WTC11 (cell line): ENCODE data around the gene ZNF48. TPM values are rescaled to one million over a fixed set of nuclear protein-coding genes. Genes with fewer than 3 reads are reported as not detected.

Experiments
- ATAC-seq: fragments of 200-7000 bp; cut with Tn5 transposase; 2 replicates; pipeline ENCODE4 v1.10.0; 2021; ENCODE audit warnings: mild to moderate bottlenecking, moderate library complexity
- CTCF ChIA-PET: fragments of 300-600 bp; sonication (Branson Sonifier 250); formaldehyde crosslinking; loops from one replicate; lab custom pipeline; 2021; ENCODE audit warnings: antibody characterized with exemption; lab: Charles Lee
- POLR2A ChIA-PET: fragments of 350-600 bp; sonication (Branson Sonifier 250); formaldehyde crosslinking; loops from one replicate; lab custom pipeline; 2021; ENCODE audit warnings: antibody characterized with exemption; lab: Charles Lee
- DNase-seq: peaks from one replicate; pipeline ENCODE4 v3.0.0; 2021; ENCODE audit warnings: low spot score
- H3K27ac Mint-ChIP-seq: 2 replicates; pipeline ENCODE4 v1.8.0; 2021; ENCODE audit warnings: mixed read lengths
- H3K27me3 Mint-ChIP-seq: 2 replicates; pipeline ENCODE4 v1.8.0; 2021; ENCODE audit warnings: low read depth, mild to moderate bottlenecking, moderate library complexity, mixed read lengths
- H3K36me3 Mint-ChIP-seq: 2 replicates; pipeline ENCODE4 v1.8.0; 2021; ENCODE audit warnings: mixed read lengths
- H3K4me1 Mint-ChIP-seq: 2 replicates; pipeline ENCODE4 v1.8.0; 2022; ENCODE audit warnings: mixed read lengths
- H3K4me3 Mint-ChIP-seq: 2 replicates; pipeline ENCODE4 v1.8.0; 2021; ENCODE audit warnings: mild to moderate bottlenecking, moderate library complexity, mixed read lengths
- H3K9me3 Mint-ChIP-seq: 2 replicates; pipeline ENCODE4 v1.8.0; 2021; ENCODE audit warnings: mixed read lengths
- GABPB1 ChIP-seq: sonication (generic); formaldehyde crosslinking; IDR thresholded peaks from 2 replicates; pipeline ENCODE4 v1.8.1; 2023; ENCODE audit warnings: mild to moderate bottlenecking, missing genetic modification reagents
- MYBL2 ChIP-seq: sonication (generic); formaldehyde crosslinking; IDR thresholded peaks from 2 replicates; pipeline ENCODE4 v1.8.1; 2023; ENCODE audit warnings: mild to moderate bottlenecking, moderate library complexity, missing genetic modification reagents
- SMAD4 ChIP-seq: sonication (generic); formaldehyde crosslinking; IDR thresholded peaks from 2 replicates; pipeline ENCODE4 v1.8.0; 2022; ENCODE audit warnings: mild to moderate bottlenecking, missing genetic modification reagents
- SP1 ChIP-seq: sonication (generic); formaldehyde crosslinking; conservative IDR thresholded peaks from 2 replicates; pipeline ENCODE4 v1.8.1; 2022; ENCODE audit warnings: missing genetic modification reagents
- ZNF219 ChIP-seq: sonication (generic); formaldehyde crosslinking; IDR thresholded peaks from 2 replicates; pipeline ENCODE4 v1.8.0; 2023; ENCODE audit warnings: missing genetic modification reagents, mild to moderate bottlenecking, borderline replicate concordance
- ZNF232 ChIP-seq: sonication (generic); formaldehyde crosslinking; IDR thresholded peaks from 2 replicates; pipeline ENCODE4 v1.8.0; 2022; ENCODE audit warnings: mild to moderate bottlenecking, missing genetic modification reagents
- ZNF416 ChIP-seq: fragments of 250-450 bp; sonication (Bioruptor Pico); IDR thresholded peaks from 2 replicates; pipeline ENCODE4 v1.9.0; 2021; ENCODE audit warnings: mild to moderate bottlenecking, inconsistent platforms
- total RNA-seq: library from RNA; stranded (reverse); gene quantifications from 3 replicates; pipeline ENCODE4 v1.2.3, GENCODE V29; 2021
- TF ChIP-seq, protein P1 (sequence below): sonication (generic); formaldehyde crosslinking; IDR thresholded peaks from 2 replicates; pipeline ENCODE4 v1.8.0; 2022; ENCODE audit warnings: mild to moderate bottlenecking, missing genetic modification reagents
- TF ChIP-seq, protein P2 (sequence below): sonication (generic); formaldehyde crosslinking; IDR thresholded peaks from 2 replicates; pipeline ENCODE4 v1.8.1; 2022; ENCODE audit warnings: mild to moderate bottlenecking, moderate library complexity, missing genetic modification reagents
- TF ChIP-seq, protein P3 (sequence below): fragments of 200-600 bp; IDR thresholded peaks from 2 replicates; pipeline ENCODE4 v1.8.0; 2022; ENCODE audit warnings: antibody characterized with exemption
- TF ChIP-seq, protein P4 (sequence below): fragments of 250-450 bp; sonication (Bioruptor Pico); IDR thresholded peaks from 2 replicates; pipeline ENCODE4 v1.9.0; 2021; ENCODE audit warnings: mild to moderate bottlenecking, borderline replicate concordance
- TF ChIP-seq, protein P5 (sequence below): fragments of 250-450 bp; sonication (Bioruptor Pico); IDR thresholded peaks from 2 replicates; pipeline ENCODE4 v1.9.0; 2021; ENCODE audit warnings: moderate library complexity, mild to moderate bottlenecking, inconsistent platforms, borderline replicate concordance
- TF ChIP-seq, protein P6 (sequence below): sonication (generic); formaldehyde crosslinking; IDR thresholded peaks from 2 replicates; pipeline ENCODE4 v1.8.1; 2022; ENCODE audit warnings: mild to moderate bottlenecking, missing genetic modification reagents, moderate library complexity, borderline replicate concordance
- TF ChIP-seq, protein P7 (sequence below): sonication (generic); formaldehyde crosslinking; IDR thresholded peaks from 2 replicates; pipeline ENCODE4 v1.8.1; 2022; ENCODE audit warnings: low read depth, mild to moderate bottlenecking, moderate library complexity, missing genetic modification reagents, borderline replicate concordance

Gene ZNF48
- total RNA-seq, 1 experiment from 2014 or later = 39.3 TPM

DNA sequence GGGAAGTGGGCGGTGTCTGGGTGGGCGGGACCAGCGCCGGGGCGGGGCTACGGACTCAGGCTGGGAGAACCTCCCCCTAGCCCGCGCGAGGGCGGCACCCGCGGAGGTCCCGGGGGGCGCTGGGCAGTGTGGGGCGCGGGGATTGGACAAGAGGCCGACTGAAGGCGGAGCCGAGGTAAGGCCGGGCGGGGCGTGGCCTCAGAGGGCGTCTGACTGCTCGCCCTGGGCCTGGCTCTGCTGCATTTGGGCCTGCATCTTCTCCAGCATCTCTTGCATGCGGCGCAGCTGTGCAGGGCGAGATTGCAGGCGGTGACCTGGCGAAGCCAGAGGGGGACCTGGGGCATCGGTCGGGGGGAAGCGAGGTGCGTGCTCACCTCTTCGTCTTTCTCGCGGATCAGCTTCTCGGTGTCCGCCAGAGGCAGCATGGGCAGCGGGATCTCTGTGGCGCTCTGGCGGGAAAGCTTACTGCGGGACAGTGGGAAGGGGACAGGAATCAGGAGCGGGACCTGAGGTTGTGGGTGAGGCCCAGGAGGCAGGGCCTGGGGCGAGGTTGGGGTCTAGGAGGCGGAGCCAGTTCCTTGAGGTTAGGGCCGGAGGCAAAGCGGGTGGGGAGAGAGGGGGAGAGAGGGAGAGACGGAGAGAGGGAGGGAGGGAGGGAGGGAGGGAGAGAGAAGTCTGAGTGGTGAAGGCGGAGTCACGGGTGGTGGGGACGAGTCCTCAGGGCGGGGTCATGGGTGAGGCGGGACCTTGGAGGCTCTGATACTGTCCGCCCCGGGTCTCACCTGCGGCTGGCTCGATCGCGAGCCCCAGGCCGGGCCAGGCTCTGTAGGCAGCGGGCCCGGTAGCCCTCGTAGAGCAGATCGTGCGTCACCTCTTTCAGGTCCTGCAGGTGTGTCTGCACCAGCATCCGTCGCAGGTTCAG lies 16.7 kb upstream of the ZNF48 start (continued):
- TF ChIP-seq, protein P1, sequence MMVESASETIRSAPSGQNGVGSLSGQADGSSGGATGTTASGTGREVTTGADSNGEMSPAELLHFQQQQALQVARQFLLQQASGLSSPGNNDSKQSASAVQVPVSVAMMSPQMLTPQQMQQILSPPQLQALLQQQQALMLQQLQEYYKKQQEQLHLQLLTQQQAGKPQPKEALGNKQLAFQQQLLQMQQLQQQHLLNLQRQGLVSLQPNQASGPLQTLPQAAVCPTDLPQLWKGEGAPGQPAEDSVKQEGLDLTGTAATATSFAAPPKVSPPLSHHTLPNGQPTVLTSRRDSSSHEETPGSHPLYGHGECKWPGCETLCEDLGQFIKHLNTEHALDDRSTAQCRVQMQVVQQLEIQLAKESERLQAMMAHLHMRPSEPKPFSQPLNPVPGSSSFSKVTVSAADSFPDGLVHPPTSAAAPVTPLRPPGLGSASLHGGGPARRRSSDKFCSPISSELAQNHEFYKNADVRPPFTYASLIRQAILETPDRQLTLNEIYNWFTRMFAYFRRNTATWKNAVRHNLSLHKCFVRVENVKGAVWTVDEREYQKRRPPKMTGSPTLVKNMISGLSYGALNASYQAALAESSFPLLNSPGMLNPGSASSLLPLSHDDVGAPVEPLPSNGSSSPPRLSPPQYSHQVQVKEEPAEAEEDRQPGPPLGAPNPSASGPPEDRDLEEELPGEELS (CRISPR knock-in tag) = peak; percentile 94
- TF ChIP-seq MYBL2 = no peak
- 0 out of 2 replicates have a peak, but pooled peaks have one; percentile 50 for TF ChIP-seq GABPB1 (CRISPR knock-in tag)
- TF ChIP-seq, protein P2, sequence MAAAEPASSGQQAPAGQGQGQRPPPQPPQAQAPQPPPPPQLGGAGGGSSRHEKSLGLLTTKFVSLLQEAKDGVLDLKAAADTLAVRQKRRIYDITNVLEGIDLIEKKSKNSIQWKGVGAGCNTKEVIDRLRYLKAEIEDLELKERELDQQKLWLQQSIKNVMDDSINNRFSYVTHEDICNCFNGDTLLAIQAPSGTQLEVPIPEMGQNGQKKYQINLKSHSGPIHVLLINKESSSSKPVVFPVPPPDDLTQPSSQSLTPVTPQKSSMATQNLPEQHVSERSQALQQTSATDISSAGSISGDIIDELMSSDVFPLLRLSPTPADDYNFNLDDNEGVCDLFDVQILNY (CRISPR knock-in tag) = peak; percentile 36; the same call in 1 of the 2 replicates
- TF ChIP-seq, all 79 proteins: peak for 13

DNA sequence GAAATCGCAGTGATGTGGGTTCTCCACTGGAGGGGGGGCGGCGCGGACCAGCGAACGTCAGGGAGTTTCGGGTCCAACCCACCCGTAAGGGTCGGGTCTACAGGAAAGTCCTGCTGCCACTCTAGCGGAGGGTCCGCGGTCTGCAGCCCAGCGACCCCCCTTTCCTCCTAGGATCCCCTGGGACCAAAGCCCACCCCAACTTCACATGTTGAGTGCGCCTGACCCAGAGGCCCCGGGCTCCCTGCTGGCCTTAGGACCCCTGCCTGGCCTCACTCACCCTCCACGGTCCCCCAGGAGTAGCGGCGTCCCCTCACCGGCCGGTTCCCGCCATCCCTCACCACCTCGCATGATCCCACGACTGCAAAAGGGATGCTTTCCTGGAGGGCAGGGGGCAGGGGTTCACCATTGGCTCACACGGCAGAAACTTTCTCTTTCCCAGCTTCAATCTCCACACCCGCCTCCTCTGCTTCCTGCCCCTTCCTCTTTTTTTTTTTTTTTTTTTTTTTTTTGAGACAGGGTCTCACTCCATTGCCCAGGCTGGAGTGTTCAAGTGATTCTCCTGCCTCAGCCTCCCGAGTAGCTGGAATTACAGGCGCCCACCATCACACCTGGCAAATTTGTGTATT lies 15.9 kb upstream of the ZNF48 start:
- ATAC-seq (no peak), DNase-seq (no peak)
- Mint-ChIP-seq H3K9me3 (no peaks in the 10 kb centered on the region), H3K27me3 (peaks cover 7% of the 10 kb centered on the region), H3K4me1 (peaks cover 14% of the 10 kb centered on the region), H3K27ac (peak overlapping the region; percentile 89), H3K4me3 (peak overlapping the region; percentile 96), H3K36me3 (0 out of 2 replicates have a peak, but pooled peaks cover 2% of the 10 kb centered on the region)
- ChIA-PET CTCF (interaction anchor here (1.6 kb wide), 2 partner anchors 16 to 30 kb away, joined by 6 to 7 read pairs; partner anchors contain the start of gene ZNF48), POLR2A (interaction anchor here (0.8 kb wide), 1 partner anchor 16 kb away, joined by 4 read pairs; the partner anchor contains the start of gene ZNF48)
- TF ChIP-seq SP1 (0 out of 2 replicates have a peak, but pooled peaks have one; percentile 5), ZNF416 (CRISPR knock-in tag) (0 out of 2 replicates have a peak, but pooled peaks have one; percentile 1), ZNF232 (CRISPR knock-in tag) (0 out of 2 replicates have a peak, but pooled peaks have one; percentile 28)
- TF ChIP-seq, protein P3, sequence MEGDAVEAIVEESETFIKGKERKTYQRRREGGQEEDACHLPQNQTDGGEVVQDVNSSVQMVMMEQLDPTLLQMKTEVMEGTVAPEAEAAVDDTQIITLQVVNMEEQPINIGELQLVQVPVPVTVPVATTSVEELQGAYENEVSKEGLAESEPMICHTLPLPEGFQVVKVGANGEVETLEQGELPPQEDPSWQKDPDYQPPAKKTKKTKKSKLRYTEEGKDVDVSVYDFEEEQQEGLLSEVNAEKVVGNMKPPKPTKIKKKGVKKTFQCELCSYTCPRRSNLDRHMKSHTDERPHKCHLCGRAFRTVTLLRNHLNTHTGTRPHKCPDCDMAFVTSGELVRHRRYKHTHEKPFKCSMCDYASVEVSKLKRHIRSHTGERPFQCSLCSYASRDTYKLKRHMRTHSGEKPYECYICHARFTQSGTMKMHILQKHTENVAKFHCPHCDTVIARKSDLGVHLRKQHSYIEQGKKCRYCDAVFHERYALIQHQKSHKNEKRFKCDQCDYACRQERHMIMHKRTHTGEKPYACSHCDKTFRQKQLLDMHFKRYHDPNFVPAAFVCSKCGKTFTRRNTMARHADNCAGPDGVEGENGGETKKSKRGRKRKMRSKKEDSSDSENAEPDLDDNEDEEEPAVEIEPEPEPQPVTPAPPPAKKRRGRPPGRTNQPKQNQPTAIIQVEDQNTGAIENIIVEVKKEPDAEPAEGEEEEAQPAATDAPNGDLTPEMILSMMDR = no peak

DNA sequence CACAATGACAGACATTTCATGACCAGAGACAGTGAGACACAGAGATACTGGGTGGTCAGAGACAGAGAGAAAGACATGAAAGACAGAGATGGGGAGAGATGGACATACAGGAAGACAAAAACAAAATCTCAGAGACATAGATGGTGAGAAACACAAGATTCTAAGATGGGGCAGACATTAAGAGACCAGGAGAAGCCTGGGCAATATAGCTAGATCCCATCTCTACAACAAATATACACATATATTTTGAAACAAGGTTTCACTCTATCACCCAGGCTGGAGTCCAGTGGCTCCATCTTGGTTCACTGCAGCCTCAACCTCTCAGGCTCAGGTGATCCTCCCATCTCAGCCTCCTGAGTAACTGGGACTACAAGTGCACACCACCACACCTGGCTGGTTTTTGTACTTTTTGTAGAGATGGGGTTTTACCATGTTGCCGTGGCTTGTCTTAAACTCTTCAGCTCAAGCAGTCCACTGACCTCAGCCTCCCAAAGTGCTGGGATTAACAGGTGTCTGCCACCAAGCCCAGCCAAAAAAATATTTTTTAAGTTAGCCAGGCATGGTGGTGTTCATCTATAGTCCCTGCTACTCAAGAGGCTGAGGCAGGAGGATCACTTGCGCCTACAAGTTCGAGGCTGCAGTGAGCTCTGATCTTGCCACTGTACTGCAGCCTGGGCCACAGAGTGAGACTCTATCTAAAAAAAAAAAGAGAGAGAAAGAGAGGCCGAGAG lies 15.0 kb upstream of the ZNF48 start:
- no peaks in the 10 kb centered on the region for H3K9me3 Mint-ChIP-seq
- CTCF ChIA-PET = no interaction called here
- POLR2A ChIA-PET = no interaction called here
- peak overlapping the region; percentile 96 for H3K4me3 Mint-ChIP-seq
- peaks cover 14% of the 10 kb centered on the region for H3K4me1 Mint-ChIP-seq
- no peak for DNase-seq
- peaks cover 8% of the 10 kb centered on the region for H3K27me3 Mint-ChIP-seq
- ATAC-seq = no peak
- H3K36me3 Mint-ChIP-seq = 0 out of 2 replicates have a peak, but pooled peaks cover 2% of the 10 kb centered on the region
- H3K27ac Mint-ChIP-seq = peak overlapping the region; percentile 46
- TF ChIP-seq, protein P4, sequence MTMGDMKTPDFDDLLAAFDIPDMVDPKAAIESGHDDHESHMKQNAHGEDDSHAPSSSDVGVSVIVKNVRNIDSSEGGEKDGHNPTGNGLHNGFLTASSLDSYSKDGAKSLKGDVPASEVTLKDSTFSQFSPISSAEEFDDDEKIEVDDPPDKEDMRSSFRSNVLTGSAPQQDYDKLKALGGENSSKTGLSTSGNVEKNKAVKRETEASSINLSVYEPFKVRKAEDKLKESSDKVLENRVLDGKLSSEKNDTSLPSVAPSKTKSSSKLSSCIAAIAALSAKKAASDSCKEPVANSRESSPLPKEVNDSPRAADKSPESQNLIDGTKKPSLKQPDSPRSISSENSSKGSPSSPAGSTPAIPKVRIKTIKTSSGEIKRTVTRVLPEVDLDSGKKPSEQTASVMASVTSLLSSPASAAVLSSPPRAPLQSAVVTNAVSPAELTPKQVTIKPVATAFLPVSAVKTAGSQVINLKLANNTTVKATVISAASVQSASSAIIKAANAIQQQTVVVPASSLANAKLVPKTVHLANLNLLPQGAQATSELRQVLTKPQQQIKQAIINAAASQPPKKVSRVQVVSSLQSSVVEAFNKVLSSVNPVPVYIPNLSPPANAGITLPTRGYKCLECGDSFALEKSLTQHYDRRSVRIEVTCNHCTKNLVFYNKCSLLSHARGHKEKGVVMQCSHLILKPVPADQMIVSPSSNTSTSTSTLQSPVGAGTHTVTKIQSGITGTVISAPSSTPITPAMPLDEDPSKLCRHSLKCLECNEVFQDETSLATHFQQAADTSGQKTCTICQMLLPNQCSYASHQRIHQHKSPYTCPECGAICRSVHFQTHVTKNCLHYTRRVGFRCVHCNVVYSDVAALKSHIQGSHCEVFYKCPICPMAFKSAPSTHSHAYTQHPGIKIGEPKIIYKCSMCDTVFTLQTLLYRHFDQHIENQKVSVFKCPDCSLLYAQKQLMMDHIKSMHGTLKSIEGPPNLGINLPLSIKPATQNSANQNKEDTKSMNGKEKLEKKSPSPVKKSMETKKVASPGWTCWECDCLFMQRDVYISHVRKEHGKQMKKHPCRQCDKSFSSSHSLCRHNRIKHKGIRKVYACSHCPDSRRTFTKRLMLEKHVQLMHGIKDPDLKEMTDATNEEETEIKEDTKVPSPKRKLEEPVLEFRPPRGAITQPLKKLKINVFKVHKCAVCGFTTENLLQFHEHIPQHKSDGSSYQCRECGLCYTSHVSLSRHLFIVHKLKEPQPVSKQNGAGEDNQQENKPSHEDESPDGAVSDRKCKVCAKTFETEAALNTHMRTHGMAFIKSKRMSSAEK (CRISPR knock-in tag) = no peak
- TF ChIP-seq, protein P5, sequence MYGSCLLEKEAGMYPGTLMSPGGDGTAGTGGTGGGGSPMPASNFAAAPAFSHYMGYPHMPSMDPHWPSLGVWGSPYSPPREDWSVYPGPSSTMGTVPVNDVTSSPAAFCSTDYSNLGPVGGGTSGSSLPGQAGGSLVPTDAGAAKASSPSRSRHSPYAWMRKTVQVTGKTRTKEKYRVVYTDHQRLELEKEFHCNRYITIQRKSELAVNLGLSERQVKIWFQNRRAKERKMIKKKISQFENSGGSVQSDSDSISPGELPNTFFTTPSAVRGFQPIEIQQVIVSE (CRISPR knock-in tag) = no peak
- TF ChIP-seq SMAD4 = no peak
- TF ChIP-seq, protein P2 (CRISPR knock-in tag) = no peak
- no peak for TF ChIP-seq ZNF219 (CRISPR knock-in tag)
- TF ChIP-seq, protein P6, sequence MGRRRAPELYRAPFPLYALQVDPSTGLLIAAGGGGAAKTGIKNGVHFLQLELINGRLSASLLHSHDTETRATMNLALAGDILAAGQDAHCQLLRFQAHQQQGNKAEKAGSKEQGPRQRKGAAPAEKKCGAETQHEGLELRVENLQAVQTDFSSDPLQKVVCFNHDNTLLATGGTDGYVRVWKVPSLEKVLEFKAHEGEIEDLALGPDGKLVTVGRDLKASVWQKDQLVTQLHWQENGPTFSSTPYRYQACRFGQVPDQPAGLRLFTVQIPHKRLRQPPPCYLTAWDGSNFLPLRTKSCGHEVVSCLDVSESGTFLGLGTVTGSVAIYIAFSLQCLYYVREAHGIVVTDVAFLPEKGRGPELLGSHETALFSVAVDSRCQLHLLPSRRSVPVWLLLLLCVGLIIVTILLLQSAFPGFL (CRISPR knock-in tag) = no peak
- TF ChIP-seq, protein P7, sequence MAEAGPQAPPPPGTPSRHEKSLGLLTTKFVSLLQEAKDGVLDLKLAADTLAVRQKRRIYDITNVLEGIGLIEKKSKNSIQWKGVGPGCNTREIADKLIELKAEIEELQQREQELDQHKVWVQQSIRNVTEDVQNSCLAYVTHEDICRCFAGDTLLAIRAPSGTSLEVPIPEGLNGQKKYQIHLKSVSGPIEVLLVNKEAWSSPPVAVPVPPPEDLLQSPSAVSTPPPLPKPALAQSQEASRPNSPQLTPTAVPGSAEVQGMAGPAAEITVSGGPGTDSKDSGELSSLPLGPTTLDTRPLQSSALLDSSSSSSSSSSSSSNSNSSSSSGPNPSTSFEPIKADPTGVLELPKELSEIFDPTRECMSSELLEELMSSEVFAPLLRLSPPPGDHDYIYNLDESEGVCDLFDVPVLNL = no peak
